Rectal smooth muscle tissue (tissue), 1 donor: Measurements from ENCODE around the gene IPO4.

Experiments
- H3K27ac ChIP-seq: one replicate; pipeline ENCODE4 v1.7.0; 2013; ENCODE audit warnings: low read depth, low read length, inconsistent platforms
- H3K27me3 ChIP-seq: one replicate; pipeline ENCODE4 v1.7.0; 2013; ENCODE audit warnings: low read length; ENCODE audit not compliant: control insufficient read depth, insufficient read depth
- H3K36me3 ChIP-seq: one replicate; pipeline ENCODE4 v1.7.0; 2013; ENCODE audit warnings: low read length; ENCODE audit not compliant: control insufficient read depth, insufficient read depth
- H3K4me1 ChIP-seq: one replicate; pipeline ENCODE4 v1.7.0; 2013; ENCODE audit warnings: low read length; ENCODE audit not compliant: control insufficient read depth, insufficient read depth
- H3K4me3 ChIP-seq: one replicate; pipeline ENCODE4 v1.7.0; 2013; ENCODE audit warnings: low read length
- H3K9ac ChIP-seq: one replicate; pipeline ENCODE4 v1.7.0; 2013; ENCODE audit warnings: low read length

The IPO4 gene

DNA sequence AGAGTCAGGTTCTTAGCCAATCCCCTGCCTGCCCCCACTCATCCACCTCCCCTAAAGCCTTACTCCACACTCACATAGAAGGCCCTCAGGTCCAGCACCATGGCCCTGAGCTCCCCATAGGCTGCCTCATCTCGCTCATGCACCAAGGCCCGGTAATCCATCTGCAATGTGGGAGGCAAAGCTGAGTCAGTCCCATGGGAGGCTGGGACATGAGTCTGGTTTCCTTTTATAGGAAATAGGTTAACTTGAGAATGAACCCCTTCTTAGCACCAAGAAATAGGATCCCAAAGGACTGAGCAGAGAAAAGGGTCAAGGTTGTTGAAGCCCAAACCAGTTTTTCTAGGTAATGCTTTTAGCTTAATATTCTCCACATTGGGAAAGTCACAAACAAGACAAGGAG, 45.1 kb downstream of the IPO4 start:
- Histone ChIP-seq H3K27me3 (no peaks in the 10 kb centered on the region), H3K27ac (no peak overlapping the region), H3K9ac (no peak overlapping the region), H3K36me3 (peaks cover 3% of the 10 kb centered on the region), H3K4me1 (peaks cover 20% of the 10 kb centered on the region), H3K4me3 (no peak overlapping the region)

DNA sequence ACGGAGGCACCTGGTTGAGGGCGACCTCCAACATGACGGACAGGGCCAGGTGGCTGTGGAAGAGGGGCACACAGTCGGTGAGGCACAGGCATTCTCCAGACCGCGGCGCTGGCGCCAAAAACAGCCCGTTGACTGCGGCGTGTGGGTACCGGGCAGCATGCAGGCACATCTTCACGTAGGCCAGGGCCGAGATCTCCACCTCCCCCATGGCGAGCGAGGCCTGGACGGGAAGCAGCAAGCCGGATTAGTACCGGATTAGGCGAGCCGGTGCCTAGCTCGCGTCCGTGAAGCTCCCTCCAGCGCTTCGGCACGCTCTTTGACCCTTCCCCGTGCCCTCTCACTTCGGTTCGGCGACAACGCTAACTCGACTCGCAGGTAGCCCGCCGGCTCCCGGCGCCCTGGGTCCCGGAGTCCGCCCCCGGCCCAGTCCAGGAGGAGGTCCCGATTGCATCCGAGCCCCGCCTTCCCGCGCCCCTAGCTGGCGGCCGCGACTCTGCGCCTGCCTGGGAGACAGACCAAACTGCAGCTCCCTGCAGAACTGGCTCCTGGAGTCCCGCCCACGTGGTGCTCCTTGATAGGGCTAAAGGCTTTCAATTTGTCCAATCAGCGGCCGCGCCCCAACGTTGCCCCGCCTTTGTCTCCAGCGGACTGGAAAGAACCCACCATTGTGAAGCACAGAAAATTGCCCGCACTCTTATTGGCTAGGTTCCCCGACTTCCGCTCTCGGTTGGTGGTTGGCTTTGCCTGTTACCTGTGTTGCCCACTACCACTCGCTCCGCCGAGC, 47.3 kb downstream of the IPO4 start, which contains the start of gene EMC9:
EMC9 (minus strand) TSS at position 495 of the 784 bp plus-strand sequence; CDS start at position 208, 287 bp downstream.
- Histone ChIP-seq H3K4me3 (peak within 1 kb of the TSS; percentile 83), H3K9ac (peak within 1 kb of the TSS; percentile 66), H3K27ac (peak within 1 kb of the TSS; percentile 90), H3K27me3 (no peaks in the 10 kb centered on the region), H3K4me1 (peaks cover 19% of the 10 kb centered on the region), H3K36me3 (peaks cover 13% of the 10 kb centered on the region)

DNA sequence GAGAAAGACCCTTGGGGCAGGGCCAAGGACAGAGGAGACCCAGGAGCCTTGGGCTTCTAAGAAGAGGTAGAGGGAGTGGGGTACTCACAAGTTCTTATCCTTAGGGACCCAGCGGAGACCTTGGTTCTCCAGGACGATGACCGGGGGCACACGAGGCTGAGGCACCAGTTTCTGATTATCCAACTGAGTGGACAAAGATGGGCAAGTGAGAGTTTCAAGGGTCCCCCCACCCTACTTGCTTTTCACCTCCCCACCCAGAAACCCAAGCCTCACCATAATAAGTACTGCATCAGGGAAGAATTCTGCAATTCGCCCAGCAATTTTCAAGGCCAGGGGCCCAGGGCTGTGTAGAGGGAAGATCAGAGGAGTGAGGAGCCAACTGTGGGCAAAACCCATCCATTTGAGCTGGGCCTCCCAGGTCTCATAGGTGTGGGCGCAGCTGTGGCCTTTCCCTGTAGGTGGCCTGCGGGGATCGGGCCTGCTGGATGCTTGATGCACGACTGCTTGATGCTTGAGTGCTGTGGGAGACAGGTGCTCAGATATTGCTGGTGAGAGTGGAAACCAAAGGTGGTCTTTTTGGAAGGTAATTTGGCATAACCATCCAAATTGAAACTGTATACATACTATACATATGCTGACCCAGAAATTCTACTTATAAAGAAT, 49.2 kb downstream of the IPO4 start:
- no peaks in the 10 kb centered on the region for H3K27me3 ChIP-seq
- H3K9ac ChIP-seq = no peak overlapping the region
- H3K4me1 ChIP-seq = peaks cover 13% of the 10 kb centered on the region
- peaks cover 13% of the 10 kb centered on the region for H3K36me3 ChIP-seq
- H3K27ac ChIP-seq = no peak overlapping the region
- H3K4me3 ChIP-seq = no peak overlapping the region

DNA sequence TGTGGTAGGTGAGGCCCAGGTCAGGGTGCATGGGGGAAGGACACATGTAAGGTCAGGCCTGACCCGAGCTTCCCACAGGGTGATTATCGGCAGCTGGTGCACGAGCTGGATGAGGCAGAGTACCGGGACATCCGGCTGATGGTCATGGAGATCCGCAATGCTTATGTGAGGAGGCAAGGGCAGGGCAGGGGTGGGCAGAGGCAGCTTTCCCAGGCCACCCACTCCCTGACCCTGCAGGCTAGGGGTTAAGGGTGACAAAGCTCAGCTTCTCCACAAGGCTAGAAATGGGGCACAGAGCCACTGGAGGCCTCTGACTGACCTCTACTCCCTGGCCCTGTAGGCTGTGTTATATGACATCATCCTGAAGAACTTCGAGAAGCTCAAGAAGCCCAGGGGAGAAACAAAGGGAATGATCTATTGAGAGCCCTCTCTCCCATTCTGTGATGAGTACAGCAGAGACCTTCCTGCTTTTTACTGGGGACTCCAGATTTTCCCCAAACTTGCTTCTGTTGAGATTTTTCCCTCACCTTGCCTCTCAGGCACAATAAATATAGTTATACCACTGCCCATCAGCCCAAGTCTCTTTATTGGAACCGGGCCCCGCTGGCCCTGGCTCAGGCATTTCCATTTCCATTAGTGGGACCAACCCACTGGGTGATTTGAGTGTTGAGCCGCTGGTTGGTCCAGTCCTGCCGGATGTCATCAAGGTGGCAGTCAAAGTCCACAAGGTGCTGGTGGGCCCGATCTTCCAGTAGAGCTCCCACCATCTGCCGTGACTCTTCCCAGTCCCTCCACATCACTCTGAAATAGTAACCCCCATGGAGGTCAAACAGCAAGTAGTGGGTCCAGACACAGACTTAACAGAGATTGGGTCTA, 50.0 kb downstream of the IPO4 start:
- H3K4me1 ChIP-seq = peaks cover 13% of the 10 kb centered on the region
- H3K27me3 ChIP-seq = no peaks in the 10 kb centered on the region
- no peak overlapping the region for H3K9ac ChIP-seq
- H3K36me3 ChIP-seq = peaks cover 13% of the 10 kb centered on the region
- no peak overlapping the region for H3K4me3 ChIP-seq
- no peak overlapping the region for H3K27ac ChIP-seq

DNA sequence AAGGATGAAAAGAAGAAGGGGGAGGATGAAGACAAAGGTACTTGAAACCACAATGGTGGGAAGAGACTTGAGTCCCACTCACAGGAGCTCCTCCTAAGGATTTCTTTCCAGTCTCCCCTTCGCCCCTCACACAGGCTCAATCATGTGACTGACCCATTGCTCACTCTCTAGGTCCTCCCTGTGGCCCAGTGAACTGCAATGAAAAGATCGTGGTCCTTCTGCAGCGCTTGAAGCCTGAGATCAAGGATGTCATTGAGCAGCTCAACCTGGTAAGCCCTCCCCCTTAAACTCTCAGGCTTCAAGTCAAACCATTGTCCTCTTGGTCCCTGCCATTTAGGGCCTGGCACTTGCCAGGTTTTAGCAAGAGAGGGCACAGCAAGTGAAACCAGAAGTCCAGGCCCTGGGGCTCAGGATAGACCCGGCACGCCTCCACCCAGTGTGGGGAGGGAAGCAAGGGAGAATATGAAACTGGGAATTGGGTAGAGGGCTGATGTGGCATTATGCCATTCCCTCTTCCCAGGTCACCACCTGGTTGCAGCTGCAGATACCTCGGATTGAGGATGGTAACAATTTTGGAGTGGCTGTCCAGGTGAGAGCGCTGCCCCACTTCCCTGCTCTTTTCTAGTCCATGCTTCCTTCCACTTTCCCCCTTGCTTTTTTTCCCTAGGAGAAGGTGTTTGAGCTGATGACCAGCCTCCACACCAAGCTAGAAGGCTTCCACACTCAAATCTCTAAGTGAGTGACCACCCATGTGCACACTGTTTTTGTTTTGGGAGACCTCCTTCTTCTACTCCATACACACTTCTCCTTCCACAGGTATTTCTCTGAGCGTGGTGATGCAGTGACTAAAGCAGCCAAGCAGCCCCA, 50.9 kb downstream of the IPO4 start:
- H3K9ac ChIP-seq = no peak overlapping the region
- no peaks in the 10 kb centered on the region for H3K27me3 ChIP-seq
- H3K36me3 ChIP-seq = peaks cover 13% of the 10 kb centered on the region
- H3K27ac ChIP-seq = no peak overlapping the region
- peak overlapping the region; percentile 87 for H3K4me3 ChIP-seq
- H3K4me1 ChIP-seq = peaks cover 13% of the 10 kb centered on the region

DNA sequence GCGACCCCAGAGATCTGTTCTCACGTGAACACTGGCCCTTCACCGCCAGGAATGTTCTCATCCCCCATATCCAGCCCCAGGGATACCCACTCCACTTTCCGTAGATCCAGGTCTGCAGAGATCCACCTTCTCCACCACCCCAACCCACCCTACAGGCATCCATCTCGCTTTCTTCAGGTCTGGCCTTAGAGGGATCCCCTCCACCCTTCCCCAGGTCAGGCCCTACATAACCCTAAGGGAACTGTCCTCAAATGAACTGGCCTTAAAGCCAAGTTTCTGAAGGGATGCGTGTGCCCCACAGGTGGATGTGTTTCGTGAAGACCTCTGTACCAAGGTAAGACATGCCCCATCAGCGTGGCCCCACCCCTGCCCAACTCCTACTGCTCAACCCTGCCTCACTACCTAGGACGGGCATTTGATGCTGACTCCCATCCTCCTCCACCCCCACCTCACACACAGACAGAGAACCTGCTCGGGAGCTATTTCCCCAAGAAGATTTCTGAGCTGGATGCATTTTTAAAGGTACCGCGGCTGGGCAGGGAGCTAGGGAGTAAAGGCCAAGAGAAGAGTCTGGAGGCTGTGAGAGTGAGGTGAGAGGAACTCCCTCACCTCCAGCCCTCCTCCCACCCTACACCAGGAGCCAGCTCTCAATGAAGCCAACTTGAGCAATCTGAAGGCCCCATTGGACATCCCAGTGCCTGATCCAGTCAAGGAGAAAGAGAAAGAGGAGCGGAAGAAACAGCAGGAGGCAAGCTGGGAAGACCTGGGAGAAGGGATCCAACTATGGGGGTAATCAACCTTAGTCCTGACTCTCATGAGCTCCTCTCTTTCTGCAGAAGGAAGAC, 51.7 kb downstream of the IPO4 start:
- peak overlapping the region; percentile 82 for H3K9ac ChIP-seq
- peaks cover 13% of the 10 kb centered on the region for H3K36me3 ChIP-seq
- H3K27me3 ChIP-seq = no peaks in the 10 kb centered on the region
- H3K4me1 ChIP-seq = peaks cover 11% of the 10 kb centered on the region
- H3K4me3 ChIP-seq = peak overlapping the region; percentile 87
- peak overlapping the region; percentile 91 for H3K27ac ChIP-seq

DNA sequence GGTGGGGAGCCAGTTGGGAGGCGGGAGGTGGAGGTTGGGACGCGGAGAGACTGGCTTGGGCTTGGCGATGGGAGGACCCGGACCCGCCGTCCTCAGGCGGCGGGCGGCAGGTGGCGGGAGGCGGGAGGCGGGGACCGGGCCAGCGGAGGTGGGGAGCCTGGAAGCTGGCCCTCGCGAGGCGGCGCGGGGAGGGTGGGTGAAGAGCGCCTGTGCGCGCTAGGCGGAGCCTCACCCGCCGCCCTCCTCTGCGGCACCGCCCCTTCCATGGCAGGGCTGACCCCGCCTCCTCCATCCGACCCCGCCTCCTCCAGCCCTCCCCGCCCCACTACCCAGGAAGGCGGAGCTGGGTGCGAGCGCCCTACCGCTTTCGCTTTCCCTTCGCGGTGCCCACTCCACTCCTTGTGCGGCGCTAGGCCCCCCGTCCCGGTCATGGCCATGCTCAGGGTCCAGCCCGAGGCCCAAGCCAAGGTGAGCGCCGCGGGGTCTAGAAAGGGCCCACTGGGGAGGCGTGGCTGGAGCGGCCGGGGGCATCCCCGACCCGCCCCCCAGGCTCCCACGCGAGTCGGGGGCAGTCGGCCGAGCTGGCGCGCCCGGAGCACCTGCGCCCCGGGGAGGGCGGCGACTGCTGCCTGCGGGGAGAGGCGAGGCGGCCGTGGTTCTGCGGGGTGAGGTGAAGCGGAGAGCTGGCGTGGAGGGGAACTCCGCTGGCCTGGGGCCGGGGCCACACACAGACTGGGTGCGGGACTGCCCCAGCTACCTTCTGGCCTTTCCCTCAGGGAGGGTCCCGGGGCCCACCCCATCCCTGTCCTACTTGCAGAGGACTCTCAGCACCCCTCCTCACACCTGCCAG, 52.6 kb downstream of the IPO4 start, which contains the start of gene PSME1:
PSME1 (plus strand) TSS at position 361 of the 850 bp plus-strand sequence; CDS start at position 430, 69 bp downstream.
- peaks cover 13% of the 10 kb centered on the region for H3K36me3 ChIP-seq
- peak within 1 kb of the TSS; percentile 87 for H3K4me3 ChIP-seq
- H3K27me3 ChIP-seq = no peaks in the 10 kb centered on the region
- H3K9ac ChIP-seq = peak within 1 kb of the TSS; percentile 82
- peaks cover 10% of the 10 kb centered on the region for H3K4me1 ChIP-seq
- peak within 1 kb of the TSS; percentile 91 for H3K27ac ChIP-seq

DNA sequence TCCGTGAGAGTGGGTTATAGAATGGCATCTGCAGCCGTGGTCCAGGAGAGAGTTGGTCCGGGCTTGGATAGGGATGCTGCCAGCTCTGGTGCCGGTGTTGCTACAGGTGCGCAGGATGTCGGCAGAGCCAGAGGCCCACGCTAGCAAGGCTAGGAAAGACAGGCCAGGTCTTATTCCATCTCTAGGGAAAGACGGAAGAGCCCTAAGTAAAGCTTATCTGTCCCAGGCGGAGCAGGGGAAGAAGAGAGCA, 53.1 kb downstream of the IPO4 start:
- peak overlapping the region; percentile 77 for H3K4me3 ChIP-seq
- peaks cover 10% of the 10 kb centered on the region for H3K4me1 ChIP-seq
- H3K27ac ChIP-seq = peak overlapping the region; percentile 59
- no peaks in the 10 kb centered on the region for H3K27me3 ChIP-seq
- peak overlapping the region; percentile 61 for H3K9ac ChIP-seq
- peaks cover 15% of the 10 kb centered on the region for H3K36me3 ChIP-seq

DNA sequence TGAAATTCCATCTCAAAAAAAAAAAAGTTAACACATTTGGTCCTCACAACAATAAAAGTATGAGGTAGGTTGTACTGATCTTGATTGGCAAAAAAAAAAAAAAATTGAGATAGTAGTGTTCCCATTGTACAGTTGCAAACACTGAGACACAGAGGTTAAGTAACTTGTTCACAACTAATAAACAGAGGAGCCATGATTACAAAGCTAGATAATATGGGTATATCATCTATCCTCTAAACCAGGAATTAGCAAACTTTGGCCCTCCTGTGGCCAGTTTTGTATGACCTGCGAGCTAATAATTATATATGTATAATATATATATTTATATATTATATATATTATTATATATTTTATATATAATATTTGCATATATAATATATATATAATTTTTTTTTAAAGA, 54.9 kb downstream of the IPO4 start:
- Histone ChIP-seq H3K27me3 (no peaks in the 10 kb centered on the region), H3K4me3 (no peak overlapping the region), H3K36me3 (peaks cover 12% of the 10 kb centered on the region), H3K9ac (no peak overlapping the region), H3K27ac (no peak overlapping the region), H3K4me1 (peaks cover 10% of the 10 kb centered on the region)

DNA sequence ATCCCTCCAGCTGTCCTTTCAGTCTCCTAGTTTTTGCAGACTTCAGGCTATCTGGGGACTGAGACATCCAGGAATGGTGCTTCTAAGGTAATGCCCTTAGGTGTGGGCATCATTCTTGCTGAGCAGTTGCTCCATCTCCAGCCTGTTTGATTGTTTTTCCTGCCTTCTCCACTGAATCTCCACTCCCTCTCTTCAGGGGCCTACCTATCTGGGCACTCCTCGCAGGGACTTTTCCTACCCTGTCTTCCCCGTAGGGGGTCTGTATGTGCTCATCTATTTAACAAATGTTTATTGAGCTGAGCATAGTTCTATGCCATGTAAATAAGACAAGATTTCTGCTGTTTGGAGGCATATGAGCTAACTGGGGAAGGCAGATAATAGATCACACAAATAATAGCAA, 55.6 kb downstream of the IPO4 start:
- Histone ChIP-seq H3K27ac (no peak overlapping the region), H3K36me3 (peaks cover 8% of the 10 kb centered on the region), H3K9ac (no peak overlapping the region), H3K4me1 (peaks cover 10% of the 10 kb centered on the region), H3K27me3 (no peaks in the 10 kb centered on the region), H3K4me3 (no peak overlapping the region)
